Mesendoderm (in vitro differentiated cells): ENCODE results near the gene SYNJ2.

Experiments used
- DNase-seq: peaks from one replicate; pipeline ENCODE4 v3.0.0; 2013
- H2AK5ac ChIP-seq: 2 replicates; pipeline ENCODE4 v1.6.1; 2013; ENCODE audit warnings: low read length, inconsistent platforms
- H2BK120ac ChIP-seq: 2 replicates; pipeline ENCODE4 v1.6.1; 2013; ENCODE audit warnings: low read depth, mild to moderate bottlenecking, low read length, moderate library complexity, mixed read lengths
- H2BK15ac ChIP-seq: replicated peaks from 2 replicates; pipeline ENCODE4 v1.6.1; 2013; ENCODE audit warnings: low read depth, mild to moderate bottlenecking, moderate library complexity
- H2BK5ac ChIP-seq: 2 replicates; pipeline ENCODE4 v1.6.1; 2013; ENCODE audit warnings: low read length, inconsistent platforms
- H3K18ac ChIP-seq: 2 replicates; pipeline ENCODE4 v1.6.1; 2013; ENCODE audit warnings: mild to moderate bottlenecking, low read length, mixed read lengths
- H3K23ac ChIP-seq: one replicate; pipeline ENCODE4 v1.6.1; 2013; ENCODE audit warnings: low read length
- H3K27ac ChIP-seq: 2 replicates; pipeline ENCODE4 v1.5.1; 2013; ENCODE audit warnings: low read depth, mild to moderate bottlenecking, inconsistent platforms, low read length, moderate library complexity
- H3K27me3 ChIP-seq: 2 replicates; pipeline ENCODE4 v1.6.1; 2013; ENCODE audit warnings: low read length, control low read depth, mild to moderate bottlenecking, inconsistent platforms; ENCODE audit not compliant: insufficient read depth, poor library complexity
- H3K36me3 ChIP-seq: 2 replicates; pipeline ENCODE4 v1.6.1; 2013; ENCODE audit warnings: low read length, inconsistent platforms; ENCODE audit not compliant: control insufficient read depth, insufficient read depth
- H3K4ac ChIP-seq: one replicate; pipeline ENCODE4 v1.6.1; 2013; ENCODE audit warnings: low read depth, mild to moderate bottlenecking, low read length, moderate library complexity
- H3K4me1 ChIP-seq: 2 replicates; pipeline ENCODE4 v1.6.1; 2013; ENCODE audit warnings: low read depth, low read length, inconsistent platforms; ENCODE audit not compliant: control insufficient read depth
- H3K4me2 ChIP-seq: 2 replicates; pipeline ENCODE4 v1.6.1; 2013; ENCODE audit warnings: low read length
- H3K4me3 ChIP-seq: 2 replicates; pipeline ENCODE4 v1.5.1; 2013; ENCODE audit warnings: mild to moderate bottlenecking, low read length
- H3K56ac ChIP-seq: one replicate; pipeline ENCODE4 v1.6.1; 2013; ENCODE audit warnings: low read length
- H3K79me1 ChIP-seq: 2 replicates; pipeline ENCODE4 v1.6.1; 2013; ENCODE audit warnings: low read length, inconsistent platforms
- H3K79me2 ChIP-seq: 2 replicates; pipeline ENCODE4 v1.6.1; 2013; ENCODE audit warnings: mild to moderate bottlenecking, low read length; ENCODE audit not compliant: control insufficient read depth, insufficient read depth
- H3K9ac ChIP-seq: 2 replicates; pipeline ENCODE4 v1.6.1; 2013; ENCODE audit warnings: low read length, inconsistent platforms
- H4K5ac ChIP-seq: one replicate; pipeline ENCODE4 v1.6.1; 2013; ENCODE audit warnings: low read length
- H4K8ac ChIP-seq: one replicate; pipeline ENCODE4 v1.6.1; 2013; ENCODE audit warnings: low read depth, mild to moderate bottlenecking, control low read depth, low read length, moderate library complexity
- WGBS: extraction: QIAGEN DNeasy Blood & Tissue Kit; methylation state at CpG from one replicate; pipeline ENCODE4 v1.1.7; 2013; ENCODE audit warnings: low lambda C conversion rate, missing lambda C conversion rate; ENCODE audit not compliant: insufficient coverage; ENCODE audit errors: extremely low coverage; 5-methylcytosine and 5-hydroxymethylcytosine counted together

SYNJ2 gene

DNA sequence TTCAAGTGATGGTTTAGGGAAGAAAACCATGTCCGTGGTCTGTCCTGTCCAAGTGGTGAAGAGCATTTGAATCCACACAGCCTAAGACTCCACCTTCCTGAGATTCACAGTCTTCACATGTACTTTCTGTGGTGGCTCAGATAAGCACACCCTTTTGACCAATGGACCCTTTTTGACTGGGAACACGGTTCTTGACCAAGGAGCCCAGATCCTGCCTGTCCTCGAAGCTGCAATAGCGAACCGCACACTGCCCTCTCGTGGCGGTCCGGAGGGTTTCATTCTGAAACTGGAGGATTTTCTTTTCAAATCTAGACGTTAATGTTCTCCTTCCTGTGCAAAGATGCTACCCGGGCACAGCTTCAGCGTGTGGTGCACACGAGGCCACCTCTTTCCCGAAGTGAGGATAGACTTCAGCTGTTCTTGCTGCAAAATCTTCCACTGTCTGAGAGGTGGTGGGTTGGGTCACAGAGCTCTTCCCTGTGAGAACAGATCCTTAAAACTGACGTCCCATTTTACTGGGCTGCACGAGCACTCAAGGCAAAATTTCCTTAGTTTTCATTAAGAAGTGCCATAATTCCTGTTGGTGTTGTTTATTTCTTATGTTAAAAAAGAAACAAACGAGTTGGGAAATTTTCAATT, 90.5 kb downstream of the SYNJ2 start:
- no peak overlapping the region for H2BK5ac ChIP-seq
- H3K27ac ChIP-seq: no peak overlapping the region
- H3K27me3 ChIP-seq: no peaks in the 10 kb centered on the region
- no peak overlapping the region for H4K8ac ChIP-seq
- H3K79me2 ChIP-seq: no peaks in the 10 kb centered on the region
- H3K18ac ChIP-seq: no peak overlapping the region
- no peak overlapping the region for H3K9ac ChIP-seq
- H3K4ac ChIP-seq: no peak overlapping the region
- H3K4me1 ChIP-seq: no peaks in the 10 kb centered on the region
- no peak overlapping the region for H3K4me3 ChIP-seq
- H3K36me3 ChIP-seq: peaks cover 2% of the 10 kb centered on the region
- no peak overlapping the region for H3K23ac ChIP-seq
- H2AK5ac ChIP-seq: no peak overlapping the region
- H3K4me2 ChIP-seq: no peak overlapping the region
- H2BK120ac ChIP-seq: no peak overlapping the region
- no peak overlapping the region for H3K56ac ChIP-seq
- DNase-seq: peak; percentile 72
- H3K79me1 ChIP-seq: no peaks in the 10 kb centered on the region
- no peak overlapping the region for H4K5ac ChIP-seq
- H2BK15ac ChIP-seq: no peak overlapping the region
- WGBS: no CpG with 5 or more reads among the region's 16 CpGs

DNA sequence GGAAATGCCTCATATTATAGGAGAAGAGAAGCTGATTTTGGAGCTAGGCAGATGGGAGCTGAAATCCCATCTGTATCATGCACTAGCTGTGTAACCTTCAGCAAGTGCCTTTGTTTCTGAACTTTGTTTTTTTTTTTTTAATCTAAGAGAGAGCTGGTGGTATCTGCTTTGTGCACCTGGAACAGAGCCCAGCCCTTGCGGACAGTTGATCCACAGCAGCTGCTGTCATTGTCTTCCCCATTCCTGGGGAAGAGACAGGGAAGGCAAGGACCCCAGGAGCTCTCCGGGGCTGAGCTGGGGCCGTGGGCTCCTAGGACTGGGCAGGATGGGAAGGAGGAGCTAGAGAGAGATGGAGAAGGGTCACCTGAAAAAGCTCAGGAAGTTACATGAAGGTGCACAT, 92.1 kb downstream of the SYNJ2 start:
- Histone ChIP-seq H3K79me1 (no peaks in the 10 kb centered on the region), H3K36me3 (peaks cover 4% of the 10 kb centered on the region)
- no peak for DNase-seq

GRCh38 chr6:158076548-158076947, 94.9 kb downstream of the SYNJ2 start:
- H3K79me2 ChIP-seq: no peaks in the 10 kb centered on the region
- H3K18ac ChIP-seq: no peak overlapping the region
- no peak overlapping the region for H3K4me2 ChIP-seq
- H3K4ac ChIP-seq: no peak overlapping the region
- no peak overlapping the region for H3K9ac ChIP-seq
- H2BK5ac ChIP-seq: no peak overlapping the region
- no peaks in the 10 kb centered on the region for H3K27me3 ChIP-seq
- no CpG with 5 or more reads among the region's 18 CpGs for WGBS
- H3K27ac ChIP-seq: no peak overlapping the region
- H2AK5ac ChIP-seq: no peak overlapping the region
- H3K4me1 ChIP-seq: no peaks in the 10 kb centered on the region
- H4K8ac ChIP-seq: no peak overlapping the region
- no peak overlapping the region for H3K23ac ChIP-seq
- no peak overlapping the region for H4K5ac ChIP-seq
- no peak overlapping the region for H3K4me3 ChIP-seq
- no peaks in the 10 kb centered on the region for H3K79me1 ChIP-seq
- no peak overlapping the region for H2BK15ac ChIP-seq
- no peak overlapping the region for H2BK120ac ChIP-seq
- no peak for DNase-seq
- H3K36me3 ChIP-seq: peaks cover 2% of the 10 kb centered on the region
- H3K56ac ChIP-seq: no peak overlapping the region

More for the DNA sequence above, 92.1 kb downstream of the SYNJ2 start:
- H3K4me3 ChIP-seq: no peak overlapping the region
- H4K5ac ChIP-seq: no peak overlapping the region
- H3K56ac ChIP-seq: no peak overlapping the region
- H3K9ac ChIP-seq: no peak overlapping the region
- H3K4me2 ChIP-seq: no peak overlapping the region
- H3K79me2 ChIP-seq: no peaks in the 10 kb centered on the region
- H2BK120ac ChIP-seq: no peak overlapping the region
- H3K27me3 ChIP-seq: no peaks in the 10 kb centered on the region
- H3K4me1 ChIP-seq: no peaks in the 10 kb centered on the region
- no peak overlapping the region for H2BK5ac ChIP-seq
- H4K8ac ChIP-seq: no peak overlapping the region
- H3K18ac ChIP-seq: no peak overlapping the region
- no peak overlapping the region for H3K27ac ChIP-seq
- H3K23ac ChIP-seq: no peak overlapping the region
- no CpG with 5 or more reads among the region's 3 CpGs for WGBS
- no peak overlapping the region for H3K4ac ChIP-seq
- no peak overlapping the region for H2AK5ac ChIP-seq
- no peak overlapping the region for H2BK15ac ChIP-seq

DNA sequence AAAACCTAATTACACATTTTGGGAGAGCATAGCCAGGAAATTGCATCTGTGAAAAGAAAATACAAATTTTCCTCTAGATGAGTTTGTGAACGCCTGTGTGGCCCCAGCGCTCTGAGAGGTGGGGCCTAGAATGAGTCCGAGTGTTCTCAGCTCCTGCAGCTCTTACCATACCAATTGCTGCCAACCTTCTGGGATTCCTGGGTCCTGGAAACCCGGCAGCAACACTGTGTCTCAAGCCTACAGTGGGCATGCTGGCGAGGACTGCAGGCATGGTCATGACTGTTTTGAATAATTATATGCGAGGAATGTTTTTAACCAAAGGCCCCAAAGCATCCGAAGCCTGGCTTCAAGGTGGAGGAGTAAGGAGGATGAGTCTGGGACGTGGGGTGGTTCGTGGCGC, 96.0 kb downstream of the SYNJ2 start:
- H2BK5ac ChIP-seq: no peak overlapping the region
- H4K5ac ChIP-seq: no peak overlapping the region
- no peak overlapping the region for H3K9ac ChIP-seq
- no peaks in the 10 kb centered on the region for H3K79me1 ChIP-seq
- H3K4me1 ChIP-seq: no peaks in the 10 kb centered on the region
- H2BK120ac ChIP-seq: no peak overlapping the region
- H3K27ac ChIP-seq: no peak overlapping the region
- H3K23ac ChIP-seq: no peak overlapping the region
- no peak overlapping the region for H3K4me3 ChIP-seq
- no peak overlapping the region for H3K18ac ChIP-seq
- H3K4ac ChIP-seq: no peak overlapping the region
- no peak for DNase-seq
- no peak overlapping the region for H3K4me2 ChIP-seq
- H2AK5ac ChIP-seq: no peak overlapping the region
- WGBS: no CpG with 5 or more reads among the region's 10 CpGs
- H3K36me3 ChIP-seq: peaks cover 2% of the 10 kb centered on the region
- no peaks in the 10 kb centered on the region for H3K27me3 ChIP-seq
- H3K79me2 ChIP-seq: no peaks in the 10 kb centered on the region
- H4K8ac ChIP-seq: no peak overlapping the region
- H3K56ac ChIP-seq: no peak overlapping the region
- no peak overlapping the region for H2BK15ac ChIP-seq

GRCh38 chr6:158078320-158078719, 96.7 kb downstream of the SYNJ2 start:
- no peak for DNase-seq
- Histone ChIP-seq H3K4me2 (no peak overlapping the region), H3K36me3 (peaks cover 2% of the 10 kb centered on the region), H3K56ac (no peak overlapping the region), H4K8ac (no peak overlapping the region), H3K27me3 (no peaks in the 10 kb centered on the region), H3K18ac (no peak overlapping the region), H3K4ac (no peak overlapping the region), H3K23ac (no peak overlapping the region), H2AK5ac (no peak overlapping the region), H3K79me1 (no peaks in the 10 kb centered on the region), H2BK5ac (no peak overlapping the region), H3K4me3 (no peak overlapping the region), H4K5ac (no peak overlapping the region), H3K79me2 (no peaks in the 10 kb centered on the region), H2BK120ac (no peak overlapping the region), H3K9ac (no peak overlapping the region), H3K4me1 (no peaks in the 10 kb centered on the region), H2BK15ac (no peak overlapping the region), H3K27ac (no peak overlapping the region)
- WGBS: no CpG with 5 or more reads among the region's 7 CpGs
